IMR-90 (cell line): ENCODE measurements around the gene GPAT3. TPM values are rescaled to one million over a fixed set of nuclear protein-coding genes. Genes with fewer than 3 reads are reported as not detected.
A peak's percentile ranks its signal among the peaks of the same experiment; 100 is the strongest.

ENCODE experiments used
- ATAC-seq: fragments of 200-7000 bp; cut with Tn5 transposase; 2 replicates; pipeline ENCODE4 v1.9.1; 2020; ENCODE audit warnings: low read depth, mild to moderate bottlenecking, moderate library complexity
- BruUV-seq: library from RNA; stranded (reverse); fragments of 400-500 nt; replicated peaks from 2 replicates; lab custom pipeline; 2021; lab: Mats Ljungman, UMichigan
- CTCF ChIA-PET: fragments of 300-600 bp; formaldehyde crosslinking; extraction: SDS; loops from one replicate; lab custom pipeline; 2021; ENCODE audit warnings: antibody characterized with exemption; lab: Yijun Ruan, JAX
- POLR2A ChIA-PET: fragments of 300-600 bp; sonication (Branson Sonifier 250); formaldehyde crosslinking; loops from one replicate; lab custom pipeline; 2022; ENCODE audit warnings: antibody characterized with exemption; ENCODE audit not compliant: unreplicated experiment; lab: Charles Lee
- DNase-seq: peaks from one replicate; pipeline ENCODE4 v3.0.0; 2013
- H2AFZ ChIP-seq: replicated peaks from 2 replicates; pipeline ENCODE3; 2013; ENCODE audit warnings: low read length, mild to moderate bottlenecking; ENCODE audit not compliant: poor library complexity
- H2AK5ac ChIP-seq: 2 replicates; pipeline ENCODE4 v1.6.1; 2013; ENCODE audit warnings: low read depth, low read length, inconsistent platforms
- H2AK9ac ChIP-seq: replicated peaks from 2 replicates; pipeline ENCODE3; 2013; ENCODE audit warnings: mild to moderate bottlenecking, low read depth, low read length, moderate library complexity; ENCODE audit not compliant: poor library complexity
- H2BK120ac ChIP-seq: 2 replicates; pipeline ENCODE4 v1.6.1; 2013; ENCODE audit warnings: low read depth, low read length, inconsistent platforms
- H2BK15ac ChIP-seq: 3 replicates; pipeline ENCODE4 v1.6.1; 2013; ENCODE audit warnings: low read depth, low read length, inconsistent platforms
- H2BK20ac ChIP-seq: 2 replicates; pipeline ENCODE4 v1.6.1; 2013; ENCODE audit warnings: low read depth, mild to moderate bottlenecking, inconsistent platforms, low read length, moderate library complexity
- H2BK5ac ChIP-seq: 2 replicates; pipeline ENCODE4 v1.6.1; 2013; ENCODE audit warnings: mild to moderate bottlenecking, low read depth, low read length, inconsistent platforms; ENCODE audit not compliant: poor library complexity, severe bottlenecking
- H3K14ac ChIP-seq: replicated peaks from 2 replicates; pipeline ENCODE4 v1.6.1; 2013; ENCODE audit warnings: low read depth, low read length, inconsistent platforms
- H3K18ac ChIP-seq: 2 replicates; pipeline ENCODE4 v1.6.1; 2013; ENCODE audit warnings: low read depth, low read length, control low read depth
- H3K23ac ChIP-seq: 2 replicates; pipeline ENCODE4 v1.6.1; 2013; ENCODE audit warnings: low read depth, low read length, inconsistent platforms
- H3K27ac ChIP-seq: 2 replicates; pipeline ENCODE4 v1.5.1; 2013; ENCODE audit warnings: mild to moderate bottlenecking, control low read depth, low read length; ENCODE audit not compliant: insufficient read depth
- H3K27me3 ChIP-seq: 2 replicates; pipeline ENCODE4 v1.6.1; 2013; ENCODE audit warnings: low read length; ENCODE audit not compliant: control insufficient read depth, insufficient read depth
- H3K36me3 ChIP-seq: 2 replicates; pipeline ENCODE4 v1.6.1; 2013; ENCODE audit warnings: low read length, mixed read lengths; ENCODE audit not compliant: control insufficient read depth, insufficient read depth
- H3K4ac ChIP-seq: 2 replicates; pipeline ENCODE4 v1.6.1; 2013; ENCODE audit warnings: low read depth, low read length, inconsistent platforms
- H3K4me1 ChIP-seq: 2 replicates; pipeline ENCODE4 v1.6.1; 2013; ENCODE audit warnings: low read length, mixed read lengths; ENCODE audit not compliant: control insufficient read depth, insufficient read depth
- H3K4me2 ChIP-seq: 2 replicates; pipeline ENCODE4 v1.6.1; 2013; ENCODE audit warnings: low read depth, mild to moderate bottlenecking, control low read depth, low read length, moderate library complexity
- H3K4me3 ChIP-seq: 2 replicates; pipeline ENCODE4 v1.5.1; 2013; ENCODE audit warnings: low read depth, mild to moderate bottlenecking, control low read depth, low read length, moderate library complexity; ENCODE audit not compliant: insufficient read depth
- H3K56ac ChIP-seq: 2 replicates; pipeline ENCODE4 v1.6.1; 2013; ENCODE audit warnings: low read length, inconsistent platforms; ENCODE audit not compliant: insufficient read depth; ENCODE audit errors: extremely low read depth
- H3K79me1 ChIP-seq, 2 experiments: 2 replicates each; pipeline ENCODE4 v1.6.1; 2013; ENCODE audit warnings: low read length in 2 of 2, inconsistent platforms in 1 of 2, low read depth in 1 of 2
- H3K9ac ChIP-seq: 2 replicates; pipeline ENCODE4 v1.6.1; 2013; ENCODE audit warnings: low read depth, low read length, control low read depth
- H3K9me1 ChIP-seq: 2 replicates; pipeline ENCODE4 v1.6.1; 2013; ENCODE audit warnings: low read length, inconsistent platforms; ENCODE audit not compliant: insufficient read depth
- H3K9me3 ChIP-seq: 2 replicates; pipeline ENCODE4 v1.6.1; 2013; ENCODE audit warnings: low read length; ENCODE audit not compliant: control insufficient read depth, insufficient read depth
- H4K20me1 ChIP-seq: 2 replicates; pipeline ENCODE4 v1.6.1; 2013; ENCODE audit warnings: low read length, inconsistent platforms; ENCODE audit not compliant: insufficient read depth
- H4K5ac ChIP-seq: 2 replicates; pipeline ENCODE4 v1.6.1; 2013; ENCODE audit warnings: mild to moderate bottlenecking, low read depth, low read length, control low read depth
- H4K8ac ChIP-seq, 2 experiments: 2 replicates each; pipeline ENCODE4 v1.6.1; 2013; ENCODE audit warnings: low read depth in 2 of 2, low read length in 2 of 2, control low read depth in 1 of 2, inconsistent platforms in 1 of 2
- H4K91ac ChIP-seq: 2 replicates; pipeline ENCODE4 v1.6.1; 2013; ENCODE audit warnings: low read depth, low read length, inconsistent platforms; ENCODE audit not compliant: insufficient read depth
- CEBPB ChIP-seq: IDR thresholded peaks from 2 replicates; pipeline ENCODE4 v1.6.1; 2012; ENCODE audit warnings: low read depth, low read length, improper control_type of control experiment
- MAFK ChIP-seq: IDR thresholded peaks from 2 replicates; pipeline ENCODE4 v1.6.1; 2012; ENCODE audit warnings: low read depth, low read length, improper control_type of control experiment
- MAZ ChIP-seq: IDR thresholded peaks from 2 replicates; pipeline ENCODE4 v1.6.1; 2012; ENCODE audit warnings: low read depth, mild to moderate bottlenecking, low read length, improper control_type of control experiment, moderate library complexity, borderline replicate concordance
- WGBS, 2 experiments: methylation state at CpG; one replicate each; pipeline versions ENCODE4 v1.1.5 to v1.1.7; 2013; ENCODE audit warnings: missing lambda C conversion rate in 2 of 2; ENCODE audit not compliant: insufficient read length in 1 of 2; ENCODE audit errors: extremely low coverage in 2 of 2; 5-methylcytosine and 5-hydroxymethylcytosine counted together
- dilution Hi-C: fragments of 300-500 bp; cut with HindIII; formaldehyde crosslinking; loops from one replicate; pipeline ENCODE4 v1.14.3; 2018; ENCODE audit warnings: low sequenced_read_pairs; ENCODE audit not compliant: unreplicated experiment
- in situ Hi-C: fragments of 300-500 bp; cut with MboI; formaldehyde crosslinking; loops from 3 replicates; pipeline ENCODE4 v1.14.3; 2019; ENCODE audit warnings: low sequenced_read_pairs, inconsistent platforms, mixed read lengths
- intact Hi-C: fragments of 100-400 bp; cut with micrococcal nuclease; formaldehyde crosslinking; loops from 2 replicates; pipeline ENCODE4 v1.10.0; 2022
- polyA plus RNA-seq, 3 experiments: library from polyadenylated mRNA; depleted of rRNA; stranded (reverse); fragments of >200 nt; gene quantifications; 2 replicates each; pipeline ENCODE4 v1.2.3, GENCODE V29; 2012; ENCODE audit warnings: low replicate concordance in 1 of 3
- total RNA-seq: library from RNA; depleted of rRNA; stranded (reverse); fragments of >200 nt; gene quantifications from 2 replicates; pipeline ENCODE4 v1.2.3, GENCODE V29; 2012
- TF ChIP-seq, protein P1 (sequence below): fragments of 150-350 bp; IDR thresholded peaks from 2 replicates; pipeline ENCODE4 v1.6.1; 2016; ENCODE audit warnings: low read depth, mild to moderate bottlenecking, low read length, moderate library complexity, borderline replicate concordance

The GPAT3 gene
- total and polyA plus RNA-seq, 2 of the 4 experiments (the other 2 are of a cell fraction) = 1.3 to 2.9 TPM

DNA sequence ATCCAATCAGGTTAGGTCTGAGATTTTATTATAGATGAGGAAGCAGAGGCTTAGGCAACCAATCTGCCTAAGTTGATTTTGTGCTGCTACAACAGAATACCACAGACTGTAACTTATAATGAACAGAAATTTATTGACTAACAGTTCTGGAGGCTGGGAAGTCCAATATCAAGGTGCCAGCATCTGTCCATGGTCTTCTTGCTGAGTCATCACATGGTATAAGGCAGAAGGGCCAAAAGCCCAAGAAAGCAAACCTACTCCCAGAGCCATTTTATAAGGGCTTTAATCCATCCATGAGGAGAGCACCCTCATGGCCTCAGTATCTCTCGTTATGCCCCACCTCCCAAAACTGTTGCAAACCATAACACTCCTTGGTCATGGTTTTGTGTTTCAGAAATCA lies 55.8 kb downstream of the GPAT3 start:
- dilution Hi-C loops = no loop called here
- no CpG with 5 or more reads among the region's 1 CpG for WGBS, 2 experiments
- POLR2A ChIA-PET = no interaction called here

More for the DNA sequence above, 55.8 kb downstream of the GPAT3 start:
- H3K56ac ChIP-seq = no peak overlapping the region
- in situ Hi-C loops = no loop called here
- CTCF ChIA-PET = no interaction called here
- H2BK15ac ChIP-seq = no peak overlapping the region
- H4K91ac ChIP-seq = no peak overlapping the region
- H3K36me3 ChIP-seq = no peaks in the 10 kb centered on the region
- H3K79me1 ChIP-seq = no peaks in the 10 kb centered on the region
- peaks cover 1% of the 10 kb centered on the region; the same call in 1 of the 2 replicates for H3K4me1 ChIP-seq
- H2BK20ac ChIP-seq = no peak overlapping the region
- intact Hi-C loops = no loop called here
- H3K4me3 ChIP-seq = no peak overlapping the region
- no peak overlapping the region for H2AFZ ChIP-seq
- no peaks in the 10 kb centered on the region for H3K9me1 ChIP-seq
- no peak overlapping the region for H3K18ac ChIP-seq
- H2BK5ac ChIP-seq = no peak overlapping the region
- no TSS peak for BruUV-seq
- no peak overlapping the region for H3K9ac ChIP-seq
- no peak for ATAC-seq
- TF ChIP-seq MAFK (peak; percentile 60), CEBPB (no peak), MAZ (no peak)
- TF ChIP-seq, protein P1, sequence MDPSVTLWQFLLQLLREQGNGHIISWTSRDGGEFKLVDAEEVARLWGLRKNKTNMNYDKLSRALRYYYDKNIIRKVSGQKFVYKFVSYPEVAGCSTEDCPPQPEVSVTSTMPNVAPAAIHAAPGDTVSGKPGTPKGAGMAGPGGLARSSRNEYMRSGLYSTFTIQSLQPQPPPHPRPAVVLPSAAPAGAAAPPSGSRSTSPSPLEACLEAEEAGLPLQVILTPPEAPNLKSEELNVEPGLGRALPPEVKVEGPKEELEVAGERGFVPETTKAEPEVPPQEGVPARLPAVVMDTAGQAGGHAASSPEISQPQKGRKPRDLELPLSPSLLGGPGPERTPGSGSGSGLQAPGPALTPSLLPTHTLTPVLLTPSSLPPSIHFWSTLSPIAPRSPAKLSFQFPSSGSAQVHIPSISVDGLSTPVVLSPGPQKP = no peak
- H2BK120ac ChIP-seq = no peak overlapping the region
- no peak overlapping the region for H2AK9ac ChIP-seq
- DNase-seq = no peak
- no peak overlapping the region for H3K4me2 ChIP-seq
- no peak overlapping the region for H3K14ac ChIP-seq
- no peak overlapping the region for H3K27ac ChIP-seq
- H2AK5ac ChIP-seq = no peak overlapping the region
- no peaks in the 10 kb centered on the region for H3K27me3 ChIP-seq
- H3K23ac ChIP-seq = no peak overlapping the region
- H3K9me3 ChIP-seq = no peaks in the 10 kb centered on the region
- no peaks in the 10 kb centered on the region for H4K20me1 ChIP-seq
- H4K8ac ChIP-seq = no peak overlapping the region
- no peak overlapping the region for H4K5ac ChIP-seq
- H3K4ac ChIP-seq = no peak overlapping the region
